Astrocyte (in vitro differentiated cells and primary cell): ENCODE data around the gene CYB5R4.

Experiments used
- CTCF ChIP-seq: IDR thresholded peaks from 2 replicates; pipeline ENCODE4 v1.5.1; 2011; ENCODE audit warnings: low read depth, mild to moderate bottlenecking, inconsistent platforms, low read length, moderate library complexity; ENCODE audit not compliant: insufficient read depth
- EZH2 ChIP-seq: IDR thresholded peaks from 2 replicates; pipeline ENCODE4 v1.6.1; 2012; ENCODE audit warnings: mild to moderate bottlenecking, low read length, inconsistent platforms; ENCODE audit not compliant: insufficient read depth

- peak; percentile 36 for TF ChIP-seq CTCF
- TF ChIP-seq EZH2 = no peak
Observed at GRCh38 chr6:83859410-83860358, at the start of gene CYB5R4.
